PC-9 (cell line): ENCODE measurements around the gene SUMF2. TPM values are rescaled to one million over a fixed set of nuclear protein-coding genes. Genes with fewer than 3 reads are reported as not detected.
"Not testable (repeated sequence)": the region's sequence is repeated elsewhere in the genome, so short reads cannot be mapped to it uniquely, and the experiment has no call there.

Source experiments
- BruUV-seq: library from RNA; stranded (reverse); fragments of 400-500 nt; replicated peaks from 2 replicates; lab custom pipeline; 2021; lab: Mats Ljungman, UMichigan
- CTCF ChIA-PET: fragments of 300-600 bp; sonication (Branson Sonifier 250); formaldehyde crosslinking; loops from one replicate; lab custom pipeline; 2022; ENCODE audit warnings: antibody characterized with exemption; lab: Charles Lee
- POLR2A ChIA-PET: fragments of 300-600 bp; sonication (Branson Sonifier 250); formaldehyde crosslinking; loops from one replicate; lab custom pipeline; 2022; ENCODE audit warnings: antibody characterized with exemption; ENCODE audit not compliant: unreplicated experiment; lab: Charles Lee
- DNase-seq, 2 experiments: peaks; one replicate each; pipeline versions ENCODE4 v3.0.0 to v3.0.0-alpha.2; 2015 to 2022; ENCODE audit warnings: mixed read lengths in 1 of 2
- H2AFZ ChIP-seq: fragments of 200-600 bp; sonication (generic); 2 replicates; pipeline ENCODE4 v1.8.1; 2017; ENCODE audit warnings: antibody characterized with exemption
- H3F3A ChIP-seq: fragments of 200-600 bp; sonication (generic); 2 replicates; pipeline ENCODE4 v1.8.1; 2017; ENCODE audit warnings: antibody characterized with exemption, mild to moderate bottlenecking, low read depth; ENCODE audit not compliant: insufficient read depth
- H3K27ac ChIP-seq: fragments of 200-600 bp; sonication (generic); 2 replicates; pipeline ENCODE4 v1.6.1; 2016; ENCODE audit warnings: mixed run types
- H3K27me3 ChIP-seq: fragments of 200-600 bp; sonication (generic); 2 replicates; pipeline ENCODE4 v1.6.1; 2016; ENCODE audit warnings: low read depth, mixed run types; ENCODE audit not compliant: insufficient read depth
- H3K36me3 ChIP-seq: fragments of 200-600 bp; sonication (generic); 2 replicates; pipeline ENCODE4 v1.6.1; 2016; ENCODE audit warnings: low read depth, mixed run types
- H3K4me1 ChIP-seq: fragments of 200-600 bp; sonication (generic); replicated peaks from 2 replicates; pipeline ENCODE4 v1.6.1; 2016; ENCODE audit warnings: mixed run types; ENCODE audit not compliant: insufficient read depth
- H3K4me2 ChIP-seq: fragments of 200-600 bp; sonication (generic); 2 replicates; pipeline ENCODE4 v1.6.1; 2017; ENCODE audit warnings: mixed run types
- H3K4me3 ChIP-seq: fragments of 200-600 bp; sonication (generic); 2 replicates; pipeline ENCODE4 v1.6.1; 2016; ENCODE audit warnings: mixed run types
- H3K79me2 ChIP-seq: fragments of 200-600 bp; sonication (generic); 2 replicates; pipeline ENCODE4 v1.6.1; 2017; ENCODE audit warnings: low read depth, mixed run types
- H3K9me2 ChIP-seq: fragments of 200-600 bp; sonication (generic); 2 replicates; pipeline ENCODE4 v1.8.1; 2017; ENCODE audit warnings: mild to moderate bottlenecking; ENCODE audit not compliant: insufficient read depth
- H3K9me3 ChIP-seq: fragments of 200-600 bp; sonication (generic); 2 replicates; pipeline ENCODE4 v1.8.1; 2016; ENCODE audit warnings: low read depth; ENCODE audit not compliant: insufficient read depth
- H4K20me1 ChIP-seq: fragments of 200-600 bp; sonication (generic); 2 replicates; pipeline ENCODE4 v1.8.1; 2017; ENCODE audit not compliant: insufficient read depth
- CTCF ChIP-seq: fragments of 200-600 bp; sonication (generic); conservative IDR thresholded peaks from 2 replicates; pipeline ENCODE4 v1.6.1; 2017; ENCODE audit warnings: mixed run types, antibody characterized with exemption, mild to moderate bottlenecking, moderate library complexity
- EZH2 ChIP-seq: fragments of 200-600 bp; sonication (generic); IDR thresholded peaks from 2 replicates; pipeline ENCODE4 v1.8.0; 2017; ENCODE audit warnings: antibody characterized with exemption, low read depth
- intact Hi-C: fragments of 100-400 bp; cut with micrococcal nuclease; formaldehyde crosslinking; loops from one replicate; pipeline ENCODE4 v1.10.0; 2022; ENCODE audit not compliant: unreplicated experiment
- total RNA-seq: library from RNA; stranded (reverse); gene quantifications from 2 replicates; pipeline ENCODE4 v1.2.3, GENCODE V29; 2021

SUMF2 gene
- total RNA-seq, 1 experiment from 2014 or later, result 256 TPM

GRCh38 chr7:56097700-56098099 lies 33.6 kb downstream of the SUMF2 start:
- no peaks in the 10 kb centered on the region for H3K9me2 ChIP-seq
- H3K79me2 ChIP-seq, result peaks cover 10% of the 10 kb centered on the region
- no peak overlapping the region for H3K4me2 ChIP-seq
- BruUV-seq, result no TSS peak
- no peak overlapping the region for H3K4me3 ChIP-seq
- H3K4me1 ChIP-seq, result no peaks in the 10 kb centered on the region
- ChIA-PET POLR2A (no interaction called here), CTCF (no interaction called here)
- peak in 1 of 2 experiments; percentile 70 for DNase-seq
- no peaks in the 10 kb centered on the region for H3K27me3 ChIP-seq
- no peak overlapping the region for H3K27ac ChIP-seq
- peaks cover 37% of the 10 kb centered on the region for H3K36me3 ChIP-seq
- TF ChIP-seq CTCF (no peak), EZH2 (no peak)
- peaks cover 36% of the 10 kb centered on the region for H4K20me1 ChIP-seq
- H2AFZ ChIP-seq, result no peak overlapping the region
- intact Hi-C loops, result no loop called here
- H3K9me3 ChIP-seq, result no peaks in the 10 kb centered on the region
- H3F3A ChIP-seq, result peaks cover 67% of the 10 kb centered on the region

- CTCF ChIA-PET, result not testable (repeated sequence)
Measured at GRCh38 chr7:56098187-56099008, 34.3 kb downstream of the SUMF2 start.

GRCh38 chr7:56099653-56100052 lies 35.6 kb downstream of the SUMF2 start:
- no peak overlapping the region for H3K4me2 ChIP-seq
- BruUV-seq, result no TSS peak
- peaks cover 56% of the 10 kb centered on the region for H4K20me1 ChIP-seq
- CTCF ChIA-PET, result no interaction called here
- H3K9me2 ChIP-seq, result no peaks in the 10 kb centered on the region
- no peak for DNase-seq
- POLR2A ChIA-PET, result interaction anchor here (0.6 kb wide), 1 partner anchor 135 kb away, joined by 3 read pairs; no protein-coding TSS in a partner anchor
- H2AFZ ChIP-seq, result no peak overlapping the region
- H3F3A ChIP-seq, result peaks cover 86% of the 10 kb centered on the region
- intact Hi-C loops, result no loop called here
- peaks cover 12% of the 10 kb centered on the region for H3K4me1 ChIP-seq
- peaks cover 29% of the 10 kb centered on the region for H3K79me2 ChIP-seq
- peaks cover 53% of the 10 kb centered on the region for H3K36me3 ChIP-seq
- H3K4me3 ChIP-seq, result no peak overlapping the region
- 0 out of 2 replicates have a peak, but pooled peaks have one; percentile 28 for TF ChIP-seq CTCF
- TF ChIP-seq EZH2, result no peak
- H3K27ac ChIP-seq, result no peak overlapping the region
- H3K27me3 ChIP-seq, result no peaks in the 10 kb centered on the region
- H3K9me3 ChIP-seq, result no peaks in the 10 kb centered on the region

More at GRCh38 chr7:56098187-56099008, 34.3 kb downstream of the SUMF2 start:
- Histone ChIP-seq H4K20me1 (peaks cover 43% of the 10 kb centered on the region), H3K79me2 (peaks cover 17% of the 10 kb centered on the region), H3K36me3 (peaks cover 44% of the 10 kb centered on the region), H3F3A (peaks cover 74% of the 10 kb centered on the region)
- H3K27ac ChIP-seq, H3K9me2 ChIP-seq, H3K27me3 ChIP-seq, BruUV-seq, intact Hi-C loops, H2AFZ ChIP-seq, DNase-seq, H3K4me1 ChIP-seq, POLR2A ChIA-PET, H3K4me2 ChIP-seq, H3K9me3 ChIP-seq, H3K4me3 ChIP-seq: not testable (repeated sequence)

- H3K9me2 ChIP-seq, CTCF ChIA-PET, H3K4me3 ChIP-seq, H2AFZ ChIP-seq, H3K27ac ChIP-seq, H3K9me3 ChIP-seq, H3K27me3 ChIP-seq, DNase-seq, intact Hi-C loops, BruUV-seq: not testable (repeated sequence)
- Histone ChIP-seq H3K4me2 (peak overlapping the region; percentile 84), H3K4me1 (peaks cover 25% of the 10 kb centered on the region), H4K20me1 (peaks cover 62% of the 10 kb centered on the region), H3K79me2 (peaks cover 46% of the 10 kb centered on the region), H3F3A (peaks cover 63% of the 10 kb centered on the region), H3K36me3 (peaks cover 59% of the 10 kb centered on the region)
- POLR2A ChIA-PET, result interaction anchor here (0.6 kb wide), 1 partner anchor 29 kb away, joined by 4 read pairs; no protein-coding TSS in a partner anchor
Measured at GRCh38 chr7:56104138-56104537, 40.1 kb downstream of the SUMF2 start.
